ENCODE results near the gene COX8C. TPM values are rescaled to one million over a fixed set of nuclear protein-coding genes. Genes with fewer than 3 reads are reported as not detected.

Gene COX8C
- total and polyA plus RNA-seq, 4 donors, result not detected

DNA sequence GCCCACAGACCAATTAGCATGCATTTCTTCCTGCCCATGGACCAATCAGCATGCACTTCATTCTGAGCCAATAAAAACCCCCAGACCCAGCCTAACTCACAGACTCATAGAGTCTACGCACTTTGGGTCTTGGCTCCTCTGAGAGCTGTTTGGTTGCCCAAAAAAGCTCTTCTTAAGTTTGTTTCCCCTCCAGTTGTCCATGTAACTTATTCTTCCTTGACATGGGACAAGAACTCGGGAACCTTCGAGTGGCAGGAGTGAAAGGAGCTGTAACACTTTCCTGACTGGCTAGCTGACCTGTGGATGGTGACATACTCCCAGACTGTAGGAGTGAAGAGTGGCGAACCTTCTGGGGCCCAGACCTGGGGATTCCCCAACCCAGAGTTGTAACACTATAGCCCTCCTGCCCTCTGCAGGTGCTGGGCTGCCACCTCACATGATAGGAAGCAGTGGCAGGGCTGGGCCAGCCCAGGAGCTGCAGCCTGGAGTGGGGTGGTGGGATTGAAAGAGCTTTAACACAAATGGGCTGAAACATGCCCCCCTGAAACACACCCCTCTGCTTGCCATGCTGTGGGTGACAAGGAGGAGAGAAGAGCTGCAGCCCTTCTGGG is 9.7 kb upstream of the COX8C start:
- Histone ChIP-seq H3K4me3 (ENCODE audit: low read depth in 1 of 3, low read length in 3 of 3) (no peak overlapping the region), H3K9me3 (ENCODE audit: control insufficient read depth in 4 of 4, low read length in 3 of 4) (peaks cover 0 to 8% (median 5%) of the 10 kb centered on the region in 4 donors), H3K27ac (ENCODE audit: low read depth in 1 of 2, low read length in 2 of 2) (no peak overlapping the region), H3K36me3 (ENCODE audit: control insufficient read depth in 4 of 4, insufficient read depth in 3 of 4, low read depth in 1 of 4, low read length in 3 of 4) (peaks cover 0 to 6% (median 0%) of the 10 kb centered on the region in 4 donors), H3K27me3 (ENCODE audit: control insufficient read depth in 4 of 4, insufficient read depth in 4 of 4, low read length in 3 of 4) (no peaks in the 10 kb centered on the region), H3K9ac (ENCODE audit: low read depth in 1 of 2, low read length in 2 of 2) (no peak overlapping the region), H3K4me1 (ENCODE audit: control insufficient read depth in 4 of 4, insufficient read depth in 4 of 4, low read length in 3 of 4) (peaks cover 0 to 9% (median 6%) of the 10 kb centered on the region in 4 donors)
- TF ChIP-seq, protein P1, sequence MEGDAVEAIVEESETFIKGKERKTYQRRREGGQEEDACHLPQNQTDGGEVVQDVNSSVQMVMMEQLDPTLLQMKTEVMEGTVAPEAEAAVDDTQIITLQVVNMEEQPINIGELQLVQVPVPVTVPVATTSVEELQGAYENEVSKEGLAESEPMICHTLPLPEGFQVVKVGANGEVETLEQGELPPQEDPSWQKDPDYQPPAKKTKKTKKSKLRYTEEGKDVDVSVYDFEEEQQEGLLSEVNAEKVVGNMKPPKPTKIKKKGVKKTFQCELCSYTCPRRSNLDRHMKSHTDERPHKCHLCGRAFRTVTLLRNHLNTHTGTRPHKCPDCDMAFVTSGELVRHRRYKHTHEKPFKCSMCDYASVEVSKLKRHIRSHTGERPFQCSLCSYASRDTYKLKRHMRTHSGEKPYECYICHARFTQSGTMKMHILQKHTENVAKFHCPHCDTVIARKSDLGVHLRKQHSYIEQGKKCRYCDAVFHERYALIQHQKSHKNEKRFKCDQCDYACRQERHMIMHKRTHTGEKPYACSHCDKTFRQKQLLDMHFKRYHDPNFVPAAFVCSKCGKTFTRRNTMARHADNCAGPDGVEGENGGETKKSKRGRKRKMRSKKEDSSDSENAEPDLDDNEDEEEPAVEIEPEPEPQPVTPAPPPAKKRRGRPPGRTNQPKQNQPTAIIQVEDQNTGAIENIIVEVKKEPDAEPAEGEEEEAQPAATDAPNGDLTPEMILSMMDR (IDR thresholded peaks at IDR 0.05; ENCODE audit: low read depth, low read length, missing input control), result no peak
- TF ChIP-seq RAD21 (IDR thresholded peaks at IDR 0.05), result no peak
- no peak for TF ChIP-seq EGR1 (IDR thresholded peaks at IDR 0.05; ENCODE audit: low read depth in 2 of 2)
- TF ChIP-seq HNF4A (conservative IDR thresholded peaks at IDR 0.05), result no peak
- TF ChIP-seq SP1 (IDR thresholded peaks at IDR 0.05), result no peak
- no peak for TF ChIP-seq RXRA (IDR thresholded peaks at IDR 0.05)
- TF ChIP-seq NR2F2 (IDR thresholded peaks at IDR 0.05), result no peak
- TF ChIP-seq ZBTB33 (IDR thresholded peaks at IDR 0.05), result no peak
- no peak for TF ChIP-seq GABPA (IDR thresholded peaks at IDR 0.05 in 1 of 2, conservative IDR thresholded peaks at IDR 0.05 in 1 of 2)
- TF ChIP-seq FOXA1 (IDR thresholded peaks at IDR 0.05), result no peak
- TF ChIP-seq YY1 (IDR thresholded peaks at IDR 0.05), result no peak
- TF ChIP-seq TAF1 (conservative IDR thresholded peaks at IDR 0.05), result no peak
- TF ChIP-seq HNF4G (IDR thresholded peaks at IDR 0.05), result no peak
- TF ChIP-seq JUND (IDR thresholded peaks at IDR 0.05), result no peak
- TF ChIP-seq, protein P2, sequence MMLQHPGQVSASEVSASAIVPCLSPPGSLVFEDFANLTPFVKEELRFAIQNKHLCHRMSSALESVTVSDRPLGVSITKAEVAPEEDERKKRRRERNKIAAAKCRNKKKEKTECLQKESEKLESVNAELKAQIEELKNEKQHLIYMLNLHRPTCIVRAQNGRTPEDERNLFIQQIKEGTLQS (IDR thresholded peaks at IDR 0.05), result no peak
- TF ChIP-seq, protein P3, sequence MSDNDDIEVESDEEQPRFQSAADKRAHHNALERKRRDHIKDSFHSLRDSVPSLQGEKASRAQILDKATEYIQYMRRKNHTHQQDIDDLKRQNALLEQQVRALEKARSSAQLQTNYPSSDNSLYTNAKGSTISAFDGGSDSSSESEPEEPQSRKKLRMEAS (IDR thresholded peaks at IDR 0.05), result no peak
- TF ChIP-seq, protein P4, sequence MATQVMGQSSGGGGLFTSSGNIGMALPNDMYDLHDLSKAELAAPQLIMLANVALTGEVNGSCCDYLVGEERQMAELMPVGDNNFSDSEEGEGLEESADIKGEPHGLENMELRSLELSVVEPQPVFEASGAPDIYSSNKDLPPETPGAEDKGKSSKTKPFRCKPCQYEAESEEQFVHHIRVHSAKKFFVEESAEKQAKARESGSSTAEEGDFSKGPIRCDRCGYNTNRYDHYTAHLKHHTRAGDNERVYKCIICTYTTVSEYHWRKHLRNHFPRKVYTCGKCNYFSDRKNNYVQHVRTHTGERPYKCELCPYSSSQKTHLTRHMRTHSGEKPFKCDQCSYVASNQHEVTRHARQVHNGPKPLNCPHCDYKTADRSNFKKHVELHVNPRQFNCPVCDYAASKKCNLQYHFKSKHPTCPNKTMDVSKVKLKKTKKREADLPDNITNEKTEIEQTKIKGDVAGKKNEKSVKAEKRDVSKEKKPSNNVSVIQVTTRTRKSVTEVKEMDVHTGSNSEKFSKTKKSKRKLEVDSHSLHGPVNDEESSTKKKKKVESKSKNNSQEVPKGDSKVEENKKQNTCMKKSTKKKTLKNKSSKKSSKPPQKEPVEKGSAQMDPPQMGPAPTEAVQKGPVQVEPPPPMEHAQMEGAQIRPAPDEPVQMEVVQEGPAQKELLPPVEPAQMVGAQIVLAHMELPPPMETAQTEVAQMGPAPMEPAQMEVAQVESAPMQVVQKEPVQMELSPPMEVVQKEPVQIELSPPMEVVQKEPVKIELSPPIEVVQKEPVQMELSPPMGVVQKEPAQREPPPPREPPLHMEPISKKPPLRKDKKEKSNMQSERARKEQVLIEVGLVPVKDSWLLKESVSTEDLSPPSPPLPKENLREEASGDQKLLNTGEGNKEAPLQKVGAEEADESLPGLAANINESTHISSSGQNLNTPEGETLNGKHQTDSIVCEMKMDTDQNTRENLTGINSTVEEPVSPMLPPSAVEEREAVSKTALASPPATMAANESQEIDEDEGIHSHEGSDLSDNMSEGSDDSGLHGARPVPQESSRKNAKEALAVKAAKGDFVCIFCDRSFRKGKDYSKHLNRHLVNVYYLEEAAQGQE (IDR thresholded peaks at IDR 0.05), result no peak
- TF ChIP-seq FOXA2 (IDR thresholded peaks at IDR 0.05), result no peak
- DNase-seq (ENCODE audit: low spot score), result no peak
- 97% methylated on average over 4 of the region's 4 CpGs for WGBS

All from liver (tissue), 9 donors.